DOHH2 (cell line): ENCODE data around the gene GALNT13.

Source experiments
- H3F3A ChIP-seq: fragments of 200-600 bp; sonication (generic), shearing (Covaris generic); 2 replicates; pipeline ENCODE4 v1.6.0; 2016; ENCODE audit warnings: antibody characterized with exemption, mild to moderate bottlenecking; ENCODE audit not compliant: control insufficient read depth, insufficient read depth
- H3K27ac ChIP-seq: fragments of 200-600 bp; sonication (generic); 2 replicates; pipeline ENCODE4 v1.5.1; 2014; ENCODE audit warnings: low read depth, mild to moderate bottlenecking, low read length, moderate library complexity
- H3K27me3 ChIP-seq: fragments of 200-600 bp; sonication (generic); 2 replicates; pipeline ENCODE4 v1.6.1; 2014; ENCODE audit warnings: mild to moderate bottlenecking, low read length, mixed read lengths; ENCODE audit not compliant: control insufficient read depth
- H3K36me3 ChIP-seq: fragments of 200-600 bp; sonication (generic); 2 replicates; pipeline ENCODE4 v1.6.1; 2014; ENCODE audit warnings: mild to moderate bottlenecking, low read length, moderate library complexity, mixed read lengths; ENCODE audit not compliant: control insufficient read depth
- H3K4me1 ChIP-seq: fragments of 200-600 bp; sonication (generic); 2 replicates; pipeline ENCODE4 v1.6.1; 2014; ENCODE audit warnings: mild to moderate bottlenecking, low read length, mixed read lengths; ENCODE audit not compliant: control insufficient read depth
- H3K4me2 ChIP-seq: fragments of 200-600 bp; sonication (generic); 2 replicates; pipeline ENCODE4 v1.6.0; 2014; ENCODE audit warnings: mild to moderate bottlenecking, low read length, moderate library complexity
- H3K4me3 ChIP-seq: fragments of 200-600 bp; sonication (generic); 2 replicates; pipeline ENCODE4 v1.5.1; 2014; ENCODE audit warnings: mild to moderate bottlenecking, low read length, mixed read lengths
- H3K79me2 ChIP-seq: fragments of 200-600 bp; sonication (generic); 2 replicates; pipeline ENCODE4 v1.6.1; 2014; ENCODE audit warnings: mild to moderate bottlenecking, low read length, mixed read lengths; ENCODE audit not compliant: control insufficient read depth
- H3K9me2 ChIP-seq: fragments of 200-600 bp; sonication (generic); replicated peaks from 2 replicates; pipeline ENCODE4 v1.6.1; 2014; ENCODE audit warnings: mild to moderate bottlenecking, low read length, mixed read lengths; ENCODE audit not compliant: control insufficient read depth
- H3K9me3 ChIP-seq: fragments of 200-600 bp; sonication (generic); 2 replicates; pipeline ENCODE4 v1.6.1; 2014; ENCODE audit warnings: antibody characterized with exemption, low read length, mixed read lengths; ENCODE audit not compliant: control insufficient read depth, insufficient read depth
- H4K20me1 ChIP-seq: fragments of 200-600 bp; sonication (generic); 2 replicates; pipeline ENCODE4 v1.6.0; 2014; ENCODE audit warnings: low read depth, mild to moderate bottlenecking, antibody characterized with exemption, low read length, moderate library complexity; ENCODE audit not compliant: control insufficient read depth, insufficient read depth
- EZH2phosphoT487 ChIP-seq: fragments of 200-600 bp; sonication (generic); IDR thresholded peaks from 2 replicates; pipeline ENCODE4 v1.6.1; 2017; ENCODE audit warnings: borderline replicate concordance, mild to moderate bottlenecking, antibody characterized with exemption, low read length, moderate library complexity, mixed read lengths
- TF ChIP-seq, protein P1 (sequence below): fragments of 200-600 bp; sonication (generic); IDR thresholded peaks from one replicate; pipeline ENCODE4 v1.5.1; 2014; ENCODE audit warnings: antibody characterized with exemption, mild to moderate bottlenecking, low read depth, low read length; ENCODE audit not compliant: poor library complexity, severe bottlenecking

Gene GALNT13

DNA sequence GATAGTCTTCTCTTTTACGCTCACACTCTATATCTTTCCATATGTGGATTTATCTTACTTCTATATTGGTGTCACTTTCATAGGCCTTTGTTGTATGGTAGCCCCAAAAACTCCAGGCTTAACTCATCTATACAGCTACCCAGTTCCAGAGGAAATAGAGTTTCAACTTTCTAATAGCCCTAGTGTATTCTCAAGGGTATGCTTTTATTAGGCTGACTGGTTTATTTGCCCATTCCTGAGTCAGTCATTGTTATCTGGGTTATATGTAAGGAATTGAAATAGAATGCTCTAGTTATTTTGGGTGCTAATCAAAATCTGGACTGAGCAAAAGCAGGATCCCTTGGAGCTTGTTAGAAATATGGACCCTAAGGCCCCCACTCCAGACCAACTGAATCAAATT lies 519.3 kb downstream of the GALNT13 start:
- Histone ChIP-seq H3K36me3 (peaks cover 2% of the 10 kb centered on the region; the same call in 1 of the 2 replicates), H4K20me1 (no peaks in the 10 kb centered on the region)
- TF ChIP-seq, protein P1, sequence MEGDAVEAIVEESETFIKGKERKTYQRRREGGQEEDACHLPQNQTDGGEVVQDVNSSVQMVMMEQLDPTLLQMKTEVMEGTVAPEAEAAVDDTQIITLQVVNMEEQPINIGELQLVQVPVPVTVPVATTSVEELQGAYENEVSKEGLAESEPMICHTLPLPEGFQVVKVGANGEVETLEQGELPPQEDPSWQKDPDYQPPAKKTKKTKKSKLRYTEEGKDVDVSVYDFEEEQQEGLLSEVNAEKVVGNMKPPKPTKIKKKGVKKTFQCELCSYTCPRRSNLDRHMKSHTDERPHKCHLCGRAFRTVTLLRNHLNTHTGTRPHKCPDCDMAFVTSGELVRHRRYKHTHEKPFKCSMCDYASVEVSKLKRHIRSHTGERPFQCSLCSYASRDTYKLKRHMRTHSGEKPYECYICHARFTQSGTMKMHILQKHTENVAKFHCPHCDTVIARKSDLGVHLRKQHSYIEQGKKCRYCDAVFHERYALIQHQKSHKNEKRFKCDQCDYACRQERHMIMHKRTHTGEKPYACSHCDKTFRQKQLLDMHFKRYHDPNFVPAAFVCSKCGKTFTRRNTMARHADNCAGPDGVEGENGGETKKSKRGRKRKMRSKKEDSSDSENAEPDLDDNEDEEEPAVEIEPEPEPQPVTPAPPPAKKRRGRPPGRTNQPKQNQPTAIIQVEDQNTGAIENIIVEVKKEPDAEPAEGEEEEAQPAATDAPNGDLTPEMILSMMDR, result no peak
- TF ChIP-seq EZH2phosphoT487, result no peak

DNA sequence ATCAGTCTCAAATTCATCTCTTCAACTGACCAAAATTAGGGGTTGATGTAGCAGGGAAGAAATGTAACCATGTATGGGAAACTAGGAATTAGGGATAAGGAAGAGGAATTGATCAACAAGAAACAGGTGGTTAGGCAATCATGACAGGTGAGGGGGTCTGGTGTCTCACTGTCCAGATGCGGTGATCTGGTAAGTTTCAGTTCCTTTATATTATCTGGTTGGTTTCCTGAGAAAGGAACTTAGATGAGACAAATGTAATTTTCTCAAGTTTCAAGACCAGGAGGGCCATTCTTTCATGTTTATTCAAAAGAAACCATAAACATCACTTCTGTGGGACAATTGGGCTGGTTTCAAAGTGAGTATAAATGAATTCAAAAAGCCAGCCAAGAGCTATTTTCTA lies 520.5 kb downstream of the GALNT13 start:
- no peaks in the 10 kb centered on the region for H3K9me2 ChIP-seq
- H3K4me3 ChIP-seq, result peak overlapping the region; percentile 14; the same call in 1 of the 2 replicates
- H3K27ac ChIP-seq, result peak overlapping the region; percentile 31
- H3K4me2 ChIP-seq, result peak overlapping the region; percentile 25; the same call in 1 of the 2 replicates
- no peaks in the 10 kb centered on the region for H3F3A ChIP-seq
- peaks cover 2% of the 10 kb centered on the region; the same call in 1 of the 2 replicates for H3K36me3 ChIP-seq
- no peaks in the 10 kb centered on the region for H4K20me1 ChIP-seq
- H3K9me3 ChIP-seq, result peaks cover 27% of the 10 kb centered on the region
- no peaks in the 10 kb centered on the region for H3K27me3 ChIP-seq
- H3K79me2 ChIP-seq, result no peaks in the 10 kb centered on the region
- no peak for TF ChIP-seq EZH2phosphoT487
- TF ChIP-seq, protein P1, result no peak
- H3K4me1 ChIP-seq, result peaks cover 17% of the 10 kb centered on the region

More for the DNA sequence above, 519.3 kb downstream of the GALNT13 start:
- no peak overlapping the region for H3K4me2 ChIP-seq
- peaks cover 24% of the 10 kb centered on the region for H3K4me1 ChIP-seq
- H3F3A ChIP-seq, result no peaks in the 10 kb centered on the region
- no peak overlapping the region for H3K4me3 ChIP-seq
- H3K27me3 ChIP-seq, result no peaks in the 10 kb centered on the region
- peaks cover 27% of the 10 kb centered on the region for H3K9me3 ChIP-seq
- no peak overlapping the region for H3K27ac ChIP-seq
- H3K9me2 ChIP-seq, result no peaks in the 10 kb centered on the region
- no peaks in the 10 kb centered on the region for H3K79me2 ChIP-seq

DNA sequence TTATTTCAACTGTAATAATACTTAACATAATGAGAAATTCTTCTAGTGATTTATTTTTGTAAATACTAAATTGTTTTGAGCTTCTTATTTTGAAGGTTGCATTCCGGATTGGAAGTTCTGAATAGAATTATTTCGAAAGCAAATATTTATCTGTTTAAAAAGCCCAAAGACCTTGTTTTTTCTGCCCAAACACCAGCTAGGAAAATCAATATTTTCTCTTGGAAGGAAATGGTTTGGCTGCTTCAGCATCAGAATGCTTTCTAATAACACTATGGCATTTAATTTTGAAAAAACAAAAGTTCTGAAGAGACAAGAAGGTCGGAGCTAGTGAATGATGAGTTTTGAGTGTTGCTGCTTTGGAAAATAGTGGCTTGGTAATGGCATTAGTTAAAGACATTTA lies 522.9 kb downstream of the GALNT13 start:
- no peak for TF ChIP-seq EZH2phosphoT487
- TF ChIP-seq, protein P1, result no peak
- H3K9me3 ChIP-seq, result peaks cover 20% of the 10 kb centered on the region
- no peaks in the 10 kb centered on the region for H3K27me3 ChIP-seq
- H3K79me2 ChIP-seq, result no peaks in the 10 kb centered on the region
- no peaks in the 10 kb centered on the region for H3K9me2 ChIP-seq
- H3F3A ChIP-seq, result no peaks in the 10 kb centered on the region
- H3K4me1 ChIP-seq, result peaks cover 15% of the 10 kb centered on the region
- no peak overlapping the region for H3K4me2 ChIP-seq
- H3K4me3 ChIP-seq, result no peak overlapping the region
- H3K27ac ChIP-seq, result no peak overlapping the region
- peaks cover under 1% of the 10 kb centered on the region; the same call in 1 of the 2 replicates for H3K36me3 ChIP-seq
- H4K20me1 ChIP-seq, result no peaks in the 10 kb centered on the region
